MM.1S (cell line): Measurements from ENCODE around the gene WDPCP.

Experiments used
- CTCF ChIP-seq: fragments of 300-600 bp; sonication (generic); IDR thresholded peaks from 2 replicates; pipeline ENCODE4 v1.5.1; 2016; ENCODE audit warnings: antibody characterized with exemption, low read length, mixed read lengths
- EZH2phosphoT487 ChIP-seq: fragments of 300-600 bp; sonication (generic); IDR thresholded peaks from 2 replicates; pipeline ENCODE4 v1.6.1; 2018; ENCODE audit warnings: antibody characterized with exemption, low read length

- TF ChIP-seq CTCF, result no peak
- TF ChIP-seq EZH2phosphoT487, result no peak
These were observed 110.6 kb downstream of the WDPCP start for GRCh38 chr2:63477686-63478085.
